Measurements from ENCODE around the gene VAV2. TPM values are rescaled to one million over a fixed set of nuclear protein-coding genes. Genes with fewer than 3 reads are reported as not detected.

VAV2 gene
- total RNA-seq, 1 experiment from 2014 or later = 30.7 TPM

DNA sequence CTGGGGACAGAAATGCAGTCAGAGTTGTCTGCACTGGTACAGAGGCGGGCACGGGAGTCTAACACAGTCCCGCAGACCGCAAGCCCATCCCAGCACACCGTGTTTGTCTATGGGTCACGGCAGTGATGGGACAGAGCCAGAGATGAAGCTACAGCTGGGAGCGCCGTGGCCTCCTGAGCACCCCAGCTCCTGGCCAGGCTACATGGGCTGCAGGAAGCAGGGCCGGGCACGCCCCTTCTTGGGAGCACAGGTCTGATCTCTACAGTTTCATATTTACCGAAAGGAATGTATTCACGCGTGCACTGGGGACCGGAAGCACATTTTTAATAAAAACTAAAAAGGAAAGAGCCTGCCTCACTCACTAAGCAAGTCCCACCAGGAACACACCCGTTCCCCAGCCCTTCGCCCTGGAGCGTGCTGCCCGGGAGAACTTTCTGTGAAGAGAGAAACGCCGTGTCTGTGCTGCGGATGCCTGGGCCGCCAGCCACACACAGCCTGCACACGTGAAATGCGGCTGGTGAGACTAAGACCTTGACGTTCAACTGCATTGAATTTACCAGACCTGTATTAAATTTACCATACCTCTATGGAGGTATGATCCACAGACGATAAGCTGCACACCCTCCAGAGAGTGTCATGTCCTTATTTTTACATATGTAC, 81.1 kb downstream of the VAV2 start:
- DNase-seq = no peak
- no peak overlapping the region for H3K4me3 Mint-ChIP-seq (ENCODE audit: low read depth, unreplicated experiment)
- H3K9me3 Mint-ChIP-seq (ENCODE audit: low read depth, unreplicated experiment) = no peaks in the 10 kb centered on the region
- intact Hi-C loops (cut with micrococcal nuclease; ENCODE audit: unreplicated experiment) = no loop called here
- TF ChIP-seq, protein P1, sequence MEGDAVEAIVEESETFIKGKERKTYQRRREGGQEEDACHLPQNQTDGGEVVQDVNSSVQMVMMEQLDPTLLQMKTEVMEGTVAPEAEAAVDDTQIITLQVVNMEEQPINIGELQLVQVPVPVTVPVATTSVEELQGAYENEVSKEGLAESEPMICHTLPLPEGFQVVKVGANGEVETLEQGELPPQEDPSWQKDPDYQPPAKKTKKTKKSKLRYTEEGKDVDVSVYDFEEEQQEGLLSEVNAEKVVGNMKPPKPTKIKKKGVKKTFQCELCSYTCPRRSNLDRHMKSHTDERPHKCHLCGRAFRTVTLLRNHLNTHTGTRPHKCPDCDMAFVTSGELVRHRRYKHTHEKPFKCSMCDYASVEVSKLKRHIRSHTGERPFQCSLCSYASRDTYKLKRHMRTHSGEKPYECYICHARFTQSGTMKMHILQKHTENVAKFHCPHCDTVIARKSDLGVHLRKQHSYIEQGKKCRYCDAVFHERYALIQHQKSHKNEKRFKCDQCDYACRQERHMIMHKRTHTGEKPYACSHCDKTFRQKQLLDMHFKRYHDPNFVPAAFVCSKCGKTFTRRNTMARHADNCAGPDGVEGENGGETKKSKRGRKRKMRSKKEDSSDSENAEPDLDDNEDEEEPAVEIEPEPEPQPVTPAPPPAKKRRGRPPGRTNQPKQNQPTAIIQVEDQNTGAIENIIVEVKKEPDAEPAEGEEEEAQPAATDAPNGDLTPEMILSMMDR (IDR thresholded peaks at IDR 0.05; ENCODE audit: unreplicated experiment) = no peak
- BruUV-seq (replicated peaks) = no TSS peak
- CTCF ChIA-PET = interaction anchor here (0.6 to 0.7 kb wide), 2 partner anchors 23 to 131 kb away, joined by 3 read pairs; no protein-coding TSS in a partner anchor
- H3K36me3 Mint-ChIP-seq (ENCODE audit: insufficient read depth, unreplicated experiment) = peaks cover 5% of the 10 kb centered on the region
- no peak overlapping the region for H3K27ac Mint-ChIP-seq (ENCODE audit: unreplicated experiment)
- no peaks in the 10 kb centered on the region for H3K27me3 Mint-ChIP-seq (ENCODE audit: unreplicated experiment)
- H3K4me1 Mint-ChIP-seq (ENCODE audit: low read depth, unreplicated experiment) = peaks cover 11% of the 10 kb centered on the region

DNA sequence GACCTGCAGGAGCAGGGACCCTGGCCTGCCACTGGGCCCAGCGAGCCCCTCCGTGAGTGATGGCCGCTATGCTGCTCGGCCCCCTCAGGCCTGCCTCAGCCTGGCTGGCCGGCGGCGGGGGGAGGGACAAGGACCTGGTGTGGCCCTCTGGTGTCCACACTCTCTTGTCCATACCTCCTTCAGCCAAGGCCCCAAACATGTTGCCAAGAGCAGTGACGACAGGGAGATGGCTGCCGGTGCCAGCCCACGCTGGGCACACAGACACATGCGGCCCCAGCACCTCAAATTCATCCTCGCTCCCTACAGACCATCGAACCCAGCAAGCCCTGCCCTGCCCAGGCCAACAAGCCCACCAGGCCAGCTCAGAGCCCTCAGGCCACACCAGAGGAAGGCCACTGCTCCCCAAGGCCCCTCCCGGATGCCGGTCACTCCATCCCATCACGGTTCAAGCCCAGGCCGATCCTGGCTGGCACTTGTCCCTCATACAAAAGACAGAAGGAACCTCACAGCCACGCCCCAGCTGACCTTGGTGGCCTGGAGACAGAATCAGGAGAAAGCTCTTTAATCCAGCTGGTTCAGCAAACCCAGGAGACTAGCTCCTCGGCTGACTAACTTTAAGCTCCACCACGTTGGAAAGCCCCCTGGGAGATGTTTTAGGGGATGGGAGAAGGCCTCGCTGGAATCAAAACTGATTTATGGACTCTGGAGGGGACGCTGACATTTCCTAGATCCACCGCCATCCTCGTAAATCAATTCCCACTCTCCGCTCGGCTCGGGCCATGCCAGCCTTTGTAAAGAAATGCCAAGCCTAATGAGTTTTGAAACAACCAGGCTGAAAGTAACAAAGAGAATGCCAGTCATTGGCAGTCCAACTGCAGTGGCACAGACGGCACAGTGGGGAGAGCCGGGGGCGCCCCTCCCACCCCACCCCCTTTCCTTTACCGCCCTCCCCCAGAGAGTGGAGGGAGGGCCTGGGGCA, 84.9 kb downstream of the VAV2 start:
- BruUV-seq (replicated peaks) = no TSS peak
- Mint-ChIP-seq H3K36me3 (ENCODE audit: insufficient read depth, unreplicated experiment) (peaks cover 5% of the 10 kb centered on the region), H3K4me1 (ENCODE audit: low read depth, unreplicated experiment) (no peaks in the 10 kb centered on the region), H3K4me3 (ENCODE audit: low read depth, unreplicated experiment) (no peak overlapping the region), H3K9me3 (ENCODE audit: low read depth, unreplicated experiment) (no peaks in the 10 kb centered on the region), H3K27me3 (ENCODE audit: unreplicated experiment) (no peaks in the 10 kb centered on the region), H3K27ac (ENCODE audit: unreplicated experiment) (no peak overlapping the region)
- TF ChIP-seq, protein P1 (IDR thresholded peaks at IDR 0.05; ENCODE audit: unreplicated experiment) = no peak
- CTCF ChIA-PET = no interaction called here
- intact Hi-C loops (cut with micrococcal nuclease; ENCODE audit: unreplicated experiment) = no loop called here
- no peak for DNase-seq

DNA sequence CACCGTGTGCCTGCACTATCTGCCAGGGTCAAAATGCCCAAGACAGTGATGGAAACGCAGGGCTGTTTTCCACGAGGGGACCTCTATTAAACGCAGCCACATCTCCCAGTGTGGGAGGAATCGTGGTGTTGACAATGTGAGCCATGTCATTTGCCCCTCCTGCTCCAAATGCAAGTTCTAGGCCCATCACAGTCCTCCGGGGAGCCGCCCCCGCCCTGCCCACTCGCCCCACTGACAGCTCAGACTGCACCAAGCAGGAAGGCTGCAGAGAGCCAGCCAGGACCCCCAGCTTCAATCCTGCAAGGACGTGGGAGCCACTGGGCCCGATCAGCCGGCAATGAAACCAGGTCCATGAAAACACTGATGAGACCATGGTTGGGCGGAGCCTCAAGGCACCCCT, 85.9 kb downstream of the VAV2 start:
- no peaks in the 10 kb centered on the region for H3K9me3 Mint-ChIP-seq (ENCODE audit: low read depth, unreplicated experiment)
- no peak overlapping the region for H3K4me3 Mint-ChIP-seq (ENCODE audit: low read depth, unreplicated experiment)
- TF ChIP-seq, protein P1 (IDR thresholded peaks at IDR 0.05; ENCODE audit: unreplicated experiment) = no peak
- no peaks in the 10 kb centered on the region for H3K27me3 Mint-ChIP-seq (ENCODE audit: unreplicated experiment)
- no peak for DNase-seq
- H3K36me3 Mint-ChIP-seq (ENCODE audit: insufficient read depth, unreplicated experiment) = peaks cover 5% of the 10 kb centered on the region
- BruUV-seq (replicated peaks) = no TSS peak
- CTCF ChIA-PET = no interaction called here
- no peak overlapping the region for H3K27ac Mint-ChIP-seq (ENCODE audit: unreplicated experiment)
- intact Hi-C loops (cut with micrococcal nuclease; ENCODE audit: unreplicated experiment) = no loop called here
- no peaks in the 10 kb centered on the region for H3K4me1 Mint-ChIP-seq (ENCODE audit: low read depth, unreplicated experiment)

DNA sequence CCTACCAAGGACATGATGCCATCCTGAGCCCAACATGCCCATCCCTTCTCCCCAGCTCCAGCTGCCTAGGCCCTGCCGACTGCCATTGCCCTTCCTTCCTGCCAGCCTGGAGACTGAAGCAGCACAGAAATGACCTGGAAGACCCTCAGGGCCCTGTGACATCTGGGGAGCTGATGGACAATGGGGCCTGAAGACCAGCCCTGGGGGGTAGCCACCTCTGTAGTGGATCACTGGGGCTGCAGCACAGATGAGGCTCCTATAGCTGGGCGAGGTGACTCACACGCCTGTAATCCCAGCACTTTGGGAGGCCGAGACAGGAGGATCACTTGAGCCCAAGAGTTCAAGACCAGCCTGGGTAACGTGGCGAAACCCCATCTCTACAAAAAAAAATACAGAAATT, 86.6 kb downstream of the VAV2 start:
- Mint-ChIP-seq H3K4me1 (ENCODE audit: low read depth, unreplicated experiment) (no peaks in the 10 kb centered on the region), H3K27me3 (ENCODE audit: unreplicated experiment) (no peaks in the 10 kb centered on the region), H3K4me3 (ENCODE audit: low read depth, unreplicated experiment) (no peak overlapping the region), H3K9me3 (ENCODE audit: low read depth, unreplicated experiment) (no peaks in the 10 kb centered on the region), H3K36me3 (ENCODE audit: insufficient read depth, unreplicated experiment) (no peaks in the 10 kb centered on the region), H3K27ac (ENCODE audit: unreplicated experiment) (no peak overlapping the region)
- no TSS peak for BruUV-seq (replicated peaks)
- intact Hi-C loops (cut with micrococcal nuclease; ENCODE audit: unreplicated experiment) = no loop called here
- DNase-seq = no peak
- TF ChIP-seq, protein P1 (IDR thresholded peaks at IDR 0.05; ENCODE audit: unreplicated experiment) = no peak
- CTCF ChIA-PET = no interaction called here

Measured in Calu3 (cell line).